GM21737 (cell line): ENCODE results near the gene MYH7B.

ENCODE experiments used
- ATAC-seq: cut with Tn5 transposase; IDR thresholded peaks from one replicate; pipeline ENCODE4 v1.9.1; 2021; ENCODE audit warnings: mild to moderate bottlenecking, moderate library complexity; ENCODE audit not compliant: unreplicated experiment

The MYH7B gene

DNA sequence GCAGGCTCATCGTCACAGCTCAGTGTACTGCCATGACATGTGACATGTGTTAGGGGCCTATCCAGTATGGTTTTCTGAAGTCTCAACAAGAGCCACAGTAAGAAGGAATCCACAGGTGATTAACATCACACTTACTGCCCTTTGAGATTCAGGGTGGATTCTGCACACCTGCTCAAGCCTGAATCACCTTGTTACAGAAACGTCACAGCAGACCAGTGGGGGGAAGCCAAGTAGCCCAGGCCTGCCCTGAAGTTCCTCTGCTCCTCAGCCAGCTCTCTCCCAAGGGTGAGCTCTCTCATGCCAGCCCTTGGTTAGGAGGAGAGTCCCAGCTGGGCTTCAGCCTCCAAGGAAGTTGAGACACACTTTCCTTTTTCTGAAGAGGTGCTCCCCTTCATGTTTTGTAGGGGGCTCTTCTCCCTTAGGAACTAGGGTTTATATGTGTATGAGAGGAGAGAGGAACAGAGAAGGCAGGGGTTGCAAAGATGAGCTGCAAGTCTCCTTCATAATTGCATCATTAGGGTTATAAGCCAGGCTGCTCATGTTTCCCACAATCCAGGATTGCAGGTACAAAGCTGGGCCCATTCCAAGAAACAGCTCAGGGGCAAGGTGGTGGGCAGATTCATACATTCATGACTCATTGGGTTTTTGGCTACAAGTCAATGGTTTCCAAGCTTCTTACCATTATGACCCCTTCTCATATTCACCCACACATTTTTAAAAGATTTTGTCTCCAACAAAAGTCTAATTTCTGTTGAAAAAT is 11.7 kb upstream of the MYH7B start:
- no peak for ATAC-seq

GRCh38 chr20:34945315-34946077 is 10.2 kb upstream of the MYH7B start:
- no peak for ATAC-seq

- no peak for ATAC-seq
Observed at GRCh38 chr20:34946661-34947060, 9.0 kb upstream of the MYH7B start.

DNA sequence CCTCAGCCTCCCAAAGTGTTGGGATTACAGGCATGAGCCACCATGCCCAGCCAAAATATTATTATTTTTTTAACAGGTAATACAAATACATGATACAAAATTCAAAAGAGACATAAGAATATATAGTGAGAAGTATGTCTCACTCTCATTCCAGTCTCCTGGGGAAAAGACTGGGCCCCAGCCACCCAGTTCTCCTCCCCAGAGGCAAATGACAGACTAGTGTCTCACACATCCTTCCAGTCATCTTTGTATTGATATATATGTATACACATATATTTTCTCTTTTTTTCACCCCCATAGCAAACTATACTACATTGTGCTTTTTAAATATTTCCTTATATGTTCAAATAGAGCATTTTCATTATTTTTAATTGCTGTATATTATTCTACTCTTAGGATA is 8.3 kb upstream of the MYH7B start:
- ATAC-seq, result no peak

DNA sequence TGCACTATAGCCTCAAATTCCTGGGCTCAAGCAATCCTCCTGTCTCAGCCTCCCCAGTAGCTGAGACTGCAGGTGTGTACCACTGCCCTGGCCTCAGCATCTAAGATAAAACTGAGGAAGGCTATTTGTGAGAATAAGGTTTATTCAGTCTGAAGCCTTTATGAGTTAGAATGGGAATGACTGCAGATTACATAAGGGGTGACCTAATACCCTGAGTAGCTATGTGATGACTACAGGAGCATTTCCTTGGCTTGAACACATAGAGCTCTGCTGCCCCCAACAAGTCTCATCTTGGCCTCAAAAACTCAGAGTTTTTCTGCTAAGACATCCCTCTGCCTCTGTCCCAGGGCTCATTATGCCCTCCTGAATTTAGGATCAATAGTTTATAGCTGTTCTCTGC is 7.6 kb upstream of the MYH7B start:
- no peak for ATAC-seq

- ATAC-seq, result no peak
Observed at GRCh38 chr20:34949120-34949519, 6.5 kb upstream of the MYH7B start.

- no peak for ATAC-seq
Observed at GRCh38 chr20:34951252-34951651, 4.4 kb upstream of the MYH7B start.

GRCh38 chr20:34951652-34952051 is 4.0 kb upstream of the MYH7B start:
- no peak for ATAC-seq

- ATAC-seq, result no peak
Observed at GRCh38 chr20:34952671-34953070, 3.0 kb upstream of the MYH7B start.

DNA sequence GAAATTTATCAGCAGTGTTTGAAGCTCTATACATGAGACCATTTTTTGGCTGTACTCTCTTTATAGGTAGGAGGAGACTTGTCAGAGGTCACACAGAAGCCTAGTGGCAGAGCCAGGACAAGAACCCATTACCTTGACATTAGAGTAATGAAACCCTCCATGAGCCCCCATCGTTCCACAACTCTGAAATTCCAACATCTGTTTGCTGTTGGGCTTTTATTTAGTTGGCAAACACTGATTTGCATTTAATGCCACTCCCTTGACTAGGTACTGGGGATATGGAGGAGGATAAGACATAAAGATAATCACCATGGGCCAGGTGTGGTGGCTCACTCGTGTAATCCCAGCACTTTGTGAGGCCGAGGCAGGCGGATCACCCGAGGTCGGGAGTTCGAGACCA is 1.7 kb upstream of the MYH7B start:
- ATAC-seq, result no peak

GRCh38 chr20:34954904-34955230 is 801 bp upstream of the MYH7B start:
- ATAC-seq, result no peak

DNA sequence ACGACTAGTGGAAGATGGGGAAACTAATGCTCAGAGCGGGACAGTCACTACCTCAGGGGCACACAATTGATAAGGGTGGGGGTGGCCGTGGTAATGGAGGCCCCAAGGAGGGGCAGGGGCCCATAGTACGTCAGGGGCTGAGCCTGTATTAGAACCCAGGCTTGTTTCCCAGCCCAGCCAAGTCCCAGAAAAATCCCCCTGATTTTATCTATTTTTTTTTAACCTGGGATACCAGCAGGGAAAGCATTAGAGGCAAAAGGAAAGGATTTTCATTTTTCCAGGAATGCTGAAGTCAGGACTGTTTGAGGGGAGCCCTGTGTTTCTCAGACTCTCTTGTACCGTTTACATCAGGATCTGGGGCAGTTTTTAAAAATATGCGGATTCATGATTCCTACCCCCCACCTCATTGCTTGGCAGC is 382 bp downstream of the MYH7B start:
- no peak for ATAC-seq

DNA sequence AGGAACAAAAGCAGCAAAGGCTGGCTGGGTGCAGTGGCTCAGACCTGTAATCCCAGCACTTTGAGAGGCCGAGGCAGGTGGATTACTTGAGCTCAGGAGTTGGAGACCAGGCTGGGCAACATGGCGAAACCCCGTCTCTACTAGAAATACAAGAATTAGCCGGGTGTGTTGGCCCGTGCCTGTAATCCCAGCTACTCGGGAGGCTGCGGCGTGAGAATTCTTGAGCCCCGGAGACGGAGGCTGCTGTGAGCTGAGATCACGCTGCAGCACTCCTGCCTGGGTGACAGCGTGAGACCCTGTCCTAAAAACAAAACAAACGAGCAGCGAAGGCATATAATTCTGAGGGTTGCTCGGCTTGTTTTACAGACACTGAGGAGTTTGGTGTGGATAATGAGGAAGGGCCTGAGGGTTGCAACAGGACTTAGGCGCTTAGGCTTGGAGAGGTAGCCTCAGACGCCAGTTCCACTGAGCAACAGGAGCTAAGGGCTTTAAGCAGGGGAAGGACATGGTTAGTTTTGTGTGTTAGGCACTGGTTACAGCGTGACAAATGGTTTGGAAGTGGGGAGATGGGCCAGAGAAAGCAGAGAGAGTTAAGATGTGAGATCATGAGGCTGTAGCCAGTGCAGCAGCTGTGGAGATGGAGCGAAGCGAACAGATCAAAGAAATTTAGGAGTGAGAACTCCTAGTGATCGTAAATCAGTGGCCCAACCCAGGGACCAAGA is 1.2 kb downstream of the MYH7B start:
- no peak for ATAC-seq

- ATAC-seq, result no peak
Observed at GRCh38 chr20:34964486-34964885, 8.8 kb downstream of the MYH7B start.

DNA sequence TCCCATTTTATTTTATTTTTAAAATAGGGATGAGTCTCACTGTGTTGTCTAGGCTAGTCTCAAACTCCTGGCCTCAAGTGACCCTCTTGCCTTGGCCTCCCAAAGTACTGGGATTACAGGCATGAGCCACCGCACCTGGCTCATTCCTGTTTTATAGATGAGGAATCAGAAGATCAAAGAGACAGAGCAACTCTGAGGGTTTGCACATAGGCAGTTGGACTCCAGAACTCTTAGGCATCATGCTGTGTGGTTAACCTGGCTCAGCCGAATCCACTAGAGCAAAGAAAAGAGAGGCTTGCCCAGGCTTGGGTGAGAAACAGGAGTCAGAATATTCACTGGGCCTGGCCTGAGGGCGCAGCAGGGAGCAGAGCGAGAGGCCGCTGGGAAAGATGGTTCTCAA is 9.4 kb downstream of the MYH7B start:
- no peak for ATAC-seq

DNA sequence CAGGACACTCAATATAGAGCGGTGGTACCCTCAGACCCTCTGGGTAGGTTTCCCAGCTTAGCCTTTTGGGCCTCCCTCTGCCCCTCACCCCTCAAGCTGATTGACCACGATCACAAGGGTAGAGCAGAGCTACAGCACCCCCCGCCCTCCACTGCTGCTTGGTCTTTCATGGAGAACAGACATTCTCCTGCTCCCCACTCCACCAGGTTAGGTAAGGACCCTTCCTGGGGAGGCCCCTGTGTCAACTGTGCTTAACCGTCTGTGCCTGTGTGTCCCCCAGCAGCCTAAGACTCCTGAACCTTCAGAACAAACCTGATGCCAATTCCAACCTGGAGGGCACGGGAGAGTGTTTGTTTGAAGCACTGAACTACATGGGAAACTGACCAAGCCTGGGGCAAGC is 11.8 kb downstream of the MYH7B start:
- no peak for ATAC-seq

DNA sequence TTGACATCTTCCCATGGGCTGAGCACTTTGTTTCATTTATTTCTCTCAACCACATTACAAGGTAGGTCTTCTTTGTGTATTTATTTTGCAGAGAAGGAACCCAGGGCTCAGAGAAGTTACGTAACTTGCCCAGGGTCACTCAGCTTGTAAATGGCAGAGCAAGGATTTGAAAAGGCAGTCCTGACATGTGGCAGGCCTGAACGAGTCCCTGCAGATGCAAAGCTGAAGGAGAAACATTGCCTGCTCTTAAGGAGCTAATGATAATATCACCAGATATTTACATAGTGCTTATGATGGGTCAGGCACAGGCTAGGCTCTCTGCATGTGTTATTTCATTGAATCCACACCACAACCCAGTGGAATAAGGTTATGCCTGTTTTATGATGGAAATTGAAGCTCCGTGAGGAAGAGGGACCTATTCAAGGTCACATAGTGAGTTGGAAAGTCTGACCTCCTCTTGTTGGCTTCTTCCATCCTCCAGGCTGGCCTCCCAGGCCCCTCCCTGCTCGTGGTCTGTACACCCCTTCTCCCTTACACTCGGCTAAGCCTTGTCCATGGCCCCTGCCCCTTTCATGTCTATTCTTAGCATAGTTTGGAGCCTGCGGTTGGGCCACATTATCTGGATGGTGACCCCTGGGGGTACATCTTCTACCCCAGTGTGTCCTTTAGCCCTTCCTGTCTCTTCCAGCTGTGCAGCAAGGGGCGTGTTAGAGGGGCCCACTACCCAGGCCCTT is 12.5 kb downstream of the MYH7B start:
- no peak for ATAC-seq

DNA sequence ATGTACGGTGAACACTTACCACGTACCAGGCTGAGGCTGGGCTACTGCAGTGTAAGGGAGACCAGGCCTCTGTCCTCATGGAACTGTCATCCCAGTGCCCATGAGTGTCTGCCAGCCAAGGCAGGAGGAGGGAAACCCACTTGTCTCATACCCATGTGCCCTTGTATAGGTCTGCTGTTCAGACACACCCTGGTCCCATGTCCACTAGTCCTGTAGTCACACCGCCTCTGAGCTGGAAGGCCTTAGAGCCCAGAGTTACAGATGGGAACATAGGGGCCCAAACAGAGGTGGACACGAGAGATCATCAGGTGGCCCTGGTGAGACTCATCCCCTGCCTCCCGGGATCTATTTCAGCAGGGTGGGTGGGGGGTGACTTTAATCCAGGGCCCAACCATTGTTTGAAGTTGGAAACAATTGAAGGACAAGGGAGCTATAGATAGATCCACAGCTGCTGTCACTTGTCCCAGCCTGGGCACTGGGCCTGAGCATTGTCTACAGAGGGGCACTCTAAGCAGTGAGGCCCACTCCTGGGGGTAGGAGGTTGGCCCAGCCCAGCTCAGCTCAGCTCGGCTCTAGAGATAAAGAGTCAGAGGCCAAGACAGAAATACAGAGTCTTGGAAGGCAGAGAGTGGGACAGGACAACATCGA is 14.6 kb downstream of the MYH7B start:
- no peak for ATAC-seq

DNA sequence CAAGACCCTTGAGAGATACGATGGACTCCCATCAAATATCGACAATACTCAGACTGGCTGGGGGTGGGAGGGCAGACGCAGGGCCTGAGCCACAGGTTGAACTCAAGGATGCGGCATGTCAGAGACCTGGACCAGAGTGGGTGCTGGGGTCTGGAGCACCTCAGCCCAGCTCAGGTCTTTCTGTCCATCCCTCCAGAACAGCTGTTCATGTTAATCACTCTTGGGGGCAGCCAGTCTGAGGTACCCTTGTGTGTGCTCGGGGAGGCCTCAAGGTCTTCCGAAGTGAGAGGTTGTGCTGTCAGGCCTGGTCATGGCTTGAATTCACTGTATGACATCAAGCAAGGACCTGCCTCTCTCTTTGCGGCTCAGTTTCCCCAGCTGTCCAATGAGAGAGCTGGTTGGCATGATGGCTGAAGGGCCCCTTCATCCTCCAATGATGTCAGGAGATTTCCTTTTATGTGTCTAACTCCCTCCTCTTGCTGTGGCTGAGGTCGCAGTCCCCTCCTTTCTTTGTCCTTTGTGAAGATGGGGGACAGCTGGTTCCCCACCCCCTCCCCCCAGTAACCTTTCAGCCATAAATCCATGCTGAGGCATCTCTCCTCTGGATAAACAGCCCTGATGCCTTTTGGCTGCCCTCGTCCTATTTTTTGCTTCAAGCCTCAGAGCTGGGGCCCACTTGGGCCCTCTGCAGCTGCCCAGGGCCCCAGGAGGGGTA is 15.3 kb downstream of the MYH7B start:
- ATAC-seq, result no peak

DNA sequence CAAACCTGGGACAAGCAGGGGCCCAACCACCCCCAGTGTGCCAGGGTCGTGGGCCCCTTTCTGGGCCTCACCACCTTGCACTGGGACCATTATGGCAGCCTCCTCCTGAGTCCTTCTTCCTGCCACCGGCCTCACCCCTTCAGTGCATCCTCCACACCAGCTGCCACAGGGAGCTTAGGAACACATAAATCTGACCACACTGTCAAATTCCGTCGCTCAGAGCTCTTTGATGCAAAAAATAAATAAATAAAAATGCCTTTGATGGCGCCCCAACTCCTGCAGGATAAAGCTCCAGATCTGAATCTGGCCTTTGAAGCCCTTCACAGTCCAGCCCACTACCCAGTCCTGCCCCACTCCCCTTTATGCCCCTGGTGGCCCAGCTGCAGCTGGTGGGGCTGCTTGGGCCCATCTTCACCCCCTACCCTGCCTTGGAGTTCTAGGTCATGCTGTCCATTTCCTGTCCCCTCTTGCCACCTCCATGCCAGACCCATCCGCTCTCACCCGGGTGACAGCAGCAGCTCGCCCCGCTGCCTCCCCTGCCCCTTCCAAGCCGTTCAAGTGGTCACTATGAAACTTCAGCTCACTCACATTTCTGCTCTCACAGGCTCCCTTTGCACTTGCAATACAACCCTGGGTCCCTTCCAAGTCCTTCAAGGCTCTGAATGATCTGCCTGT is 16.0 kb downstream of the MYH7B start:
- no peak for ATAC-seq
